ENCODE results near the gene COX15.

GRCh38 chr10:99720387-99720786 lies 11.5 kb downstream of the COX15 start:
- TF ChIP-seq CTCF (optimal IDR thresholded peaks at IDR 0.05 in 1 of 3, IDR thresholded peaks at IDR 0.05 in 1 of 3, conservative IDR thresholded peaks at IDR 0.05 in 1 of 3; ENCODE audit: extremely low read depth in 1 of 3, insufficient read depth in 2 of 3, low read length in 3 of 3) (no peak), EZH2 (IDR thresholded peaks at IDR 0.05; ENCODE audit: low read length) (no peak)

Data from keratinocyte (primary cell).